Activated B cell treated with CpG ODN at 0.5 μM for 24 hours (primary cell): ENCODE data around the gene KRTAP5-2. TPM values are rescaled to one million over a fixed set of nuclear protein-coding genes. Genes with fewer than 3 reads are reported as not detected.

ENCODE experiments used
- ATAC-seq: fragments of 200-7000 bp; cut with Tn5 transposase; one replicate; pipeline ENCODE4 v1.10.0; 2021; ENCODE audit warnings: low read depth, mild to moderate bottlenecking, moderate library complexity
- CTCF ChIA-PET: fragments of 350-600 bp; sonication (Branson Sonifier 250); formaldehyde crosslinking; loops from one replicate; lab custom pipeline; 2021; ENCODE audit warnings: antibody characterized with exemption; lab: Charles Lee
- POLR2A ChIA-PET: fragments of 350-600 bp; sonication (Branson Sonifier 250); formaldehyde crosslinking; loops from one replicate; lab custom pipeline; 2021; ENCODE audit warnings: antibody characterized with exemption; lab: Charles Lee
- DNase-seq: peaks from one replicate; pipeline ENCODE4 v3.0.0; 2022
- H3K27ac Mint-ChIP-seq: one replicate; pipeline ENCODE4 v1.8.0; 2020; ENCODE audit warnings: mixed read lengths
- H3K27me3 Mint-ChIP-seq: one replicate; pipeline ENCODE4 v1.8.0; 2021; ENCODE audit warnings: mixed read lengths
- H3K36me3 Mint-ChIP-seq: one replicate; pipeline ENCODE4 v1.8.0; 2021; ENCODE audit warnings: low read depth, mixed read lengths
- H3K4me1 Mint-ChIP-seq: one replicate; pipeline ENCODE4 v1.8.0; 2021; ENCODE audit warnings: mixed read lengths
- H3K4me3 Mint-ChIP-seq: one replicate; pipeline ENCODE4 v1.8.0; 2020; ENCODE audit warnings: mild to moderate bottlenecking, mixed read lengths
- H3K9me3 Mint-ChIP-seq: one replicate; pipeline ENCODE4 v1.8.0; 2020; ENCODE audit warnings: mixed read lengths
- intact Hi-C: fragments of 100-400 bp; cut with micrococcal nuclease; formaldehyde crosslinking; loops from one replicate; pipeline ENCODE4 v1.15.1; 2024
- total RNA-seq: library from RNA; stranded (reverse); gene quantifications from 2 replicates; pipeline ENCODE4 v1.2.3, GENCODE V29; 2022
- TF ChIP-seq, protein P1 (sequence below): fragments of 200-600 bp; IDR thresholded peaks from one replicate; pipeline ENCODE4 v1.8.0; 2022; ENCODE audit warnings: antibody characterized with exemption, mild to moderate bottlenecking

Gene KRTAP5-2
- total RNA-seq, 1 donor from 2014 or later = not detected

DNA sequence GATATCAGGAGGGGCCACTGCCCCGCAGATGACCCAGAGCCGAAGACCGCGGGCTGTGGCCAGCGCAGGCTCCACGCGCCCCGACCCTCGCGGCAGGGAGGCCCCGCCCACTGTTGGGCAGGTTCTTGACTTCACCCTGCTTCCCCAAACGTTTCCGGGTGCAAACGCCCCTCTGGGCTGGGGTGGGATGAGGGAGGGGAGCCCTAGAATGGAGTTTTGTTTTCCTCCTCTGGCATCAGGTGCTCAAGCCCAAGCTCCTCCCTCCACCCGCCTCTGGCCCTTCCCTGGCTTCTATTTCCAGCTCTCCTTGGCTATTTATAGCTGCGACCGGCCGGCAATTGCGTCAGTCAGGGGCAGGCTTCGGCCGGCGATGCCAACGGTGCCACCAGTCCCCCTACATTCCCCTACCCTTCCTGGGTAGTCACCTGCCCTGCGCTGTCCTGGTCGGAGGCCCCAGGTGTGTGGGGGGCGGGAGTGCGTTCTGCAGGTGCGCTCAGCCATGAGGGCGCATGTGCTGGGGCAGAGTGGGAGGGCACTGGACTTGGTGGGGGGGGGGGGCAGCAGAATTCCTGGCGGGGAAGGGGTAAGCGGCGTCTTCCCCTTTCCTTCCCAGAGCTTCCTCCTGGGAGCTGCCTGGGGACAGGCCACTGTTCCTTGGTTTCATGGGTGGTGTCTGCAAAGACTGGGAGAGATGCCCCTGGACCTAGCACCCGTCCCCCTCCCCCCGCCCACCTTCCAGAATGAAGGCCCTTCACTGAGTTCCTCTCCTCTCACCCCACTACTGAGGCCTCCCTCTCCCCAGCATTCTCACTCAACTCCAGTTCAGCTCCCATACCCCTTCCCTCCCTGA, 49.6 kb downstream of the KRTAP5-2 start:
- Mint-ChIP-seq H3K9me3 (no peaks in the 10 kb centered on the region), H3K4me3 (peak overlapping the region; percentile 65), H3K27me3 (peaks cover 26% of the 10 kb centered on the region), H3K27ac (no peak overlapping the region), H3K36me3 (no peaks in the 10 kb centered on the region), H3K4me1 (peaks cover 13% of the 10 kb centered on the region)
- intact Hi-C loops = loop anchor here (1.0 kb wide), 1 partner anchor 27 kb away; no protein-coding TSS in a partner anchor
- ChIA-PET CTCF (interaction anchor here (1.6 kb wide), 1 partner anchor 26 kb away, joined by 4 read pairs; no protein-coding TSS in a partner anchor), POLR2A (no interaction called here)
- ATAC-seq (no peak), DNase-seq (no peak)
- TF ChIP-seq, protein P1, sequence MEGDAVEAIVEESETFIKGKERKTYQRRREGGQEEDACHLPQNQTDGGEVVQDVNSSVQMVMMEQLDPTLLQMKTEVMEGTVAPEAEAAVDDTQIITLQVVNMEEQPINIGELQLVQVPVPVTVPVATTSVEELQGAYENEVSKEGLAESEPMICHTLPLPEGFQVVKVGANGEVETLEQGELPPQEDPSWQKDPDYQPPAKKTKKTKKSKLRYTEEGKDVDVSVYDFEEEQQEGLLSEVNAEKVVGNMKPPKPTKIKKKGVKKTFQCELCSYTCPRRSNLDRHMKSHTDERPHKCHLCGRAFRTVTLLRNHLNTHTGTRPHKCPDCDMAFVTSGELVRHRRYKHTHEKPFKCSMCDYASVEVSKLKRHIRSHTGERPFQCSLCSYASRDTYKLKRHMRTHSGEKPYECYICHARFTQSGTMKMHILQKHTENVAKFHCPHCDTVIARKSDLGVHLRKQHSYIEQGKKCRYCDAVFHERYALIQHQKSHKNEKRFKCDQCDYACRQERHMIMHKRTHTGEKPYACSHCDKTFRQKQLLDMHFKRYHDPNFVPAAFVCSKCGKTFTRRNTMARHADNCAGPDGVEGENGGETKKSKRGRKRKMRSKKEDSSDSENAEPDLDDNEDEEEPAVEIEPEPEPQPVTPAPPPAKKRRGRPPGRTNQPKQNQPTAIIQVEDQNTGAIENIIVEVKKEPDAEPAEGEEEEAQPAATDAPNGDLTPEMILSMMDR = no peak

DNA sequence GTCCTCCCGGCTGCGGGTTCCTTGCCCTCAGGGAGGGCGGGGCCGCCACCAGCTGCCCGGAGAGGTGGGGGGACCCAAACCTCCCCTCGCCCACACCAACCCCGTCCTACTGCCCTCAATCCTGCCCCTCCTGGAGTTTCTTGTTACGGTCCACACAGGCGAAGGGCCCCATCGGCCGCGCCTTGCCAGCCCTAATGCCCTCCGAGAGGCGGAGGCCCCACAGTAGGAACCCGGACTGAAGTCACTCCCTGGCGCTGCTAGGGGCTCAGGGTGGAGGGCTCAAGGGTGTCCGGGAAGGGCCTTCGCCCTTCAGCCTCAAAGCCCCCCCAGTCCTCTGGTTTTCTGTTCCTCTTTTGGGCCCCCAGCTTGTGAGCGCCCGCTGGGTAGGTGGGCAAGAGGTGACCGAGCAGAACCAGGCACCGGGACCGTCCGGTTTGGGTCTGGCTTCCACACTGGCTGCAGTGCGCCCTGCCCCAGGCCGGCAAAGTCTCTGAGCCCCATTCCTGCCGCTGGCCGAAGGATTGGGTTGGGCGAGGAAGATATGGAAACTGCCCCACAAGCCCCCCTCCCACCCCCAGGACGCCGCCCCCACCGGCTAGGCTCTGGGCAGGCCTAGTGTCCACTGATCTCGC, 50.5 kb downstream of the KRTAP5-2 start:
- Mint-ChIP-seq H3K27ac (no peak overlapping the region), H3K9me3 (no peaks in the 10 kb centered on the region), H3K36me3 (no peaks in the 10 kb centered on the region), H3K27me3 (peaks cover 26% of the 10 kb centered on the region), H3K4me1 (peaks cover 13% of the 10 kb centered on the region), H3K4me3 (peak overlapping the region; percentile 67)
- ATAC-seq (peak; percentile 27), DNase-seq (no peak)
- intact Hi-C loops = loop anchor here (1.0 to 2.0 kb wide), 3 partner anchors 26 to 285 kb away; partner anchors contain the start of gene KRTAP5-5
- POLR2A ChIA-PET = no interaction called here
- TF ChIP-seq, protein P1 = no peak
- CTCF ChIA-PET = interaction anchor here (1.0 to 3.9 kb wide), 3 partner anchors 27 to 236 kb away, joined by 4 to 35 read pairs (median 5); no protein-coding TSS in a partner anchor

Other genes with a start within 250 kb of the KRTAP5-2 start
- gene BRSK2, start 208.4 kb downstream of the KRTAP5-2 start, total RNA-seq = 0.11 and 0.37 TPM in 2 replicates
- 29.5 and 34.4 TPM in 2 replicates for gene MOB2, start 111.5 kb downstream of the KRTAP5-2 start, total RNA-seq
- 1.3 and 1.7 TPM in 2 replicates for gene DUSP8, start 26.0 kb downstream of the KRTAP5-2 start, total RNA-seq
- not detected in 2 replicates for gene KRTAP5-1, start 13.0 kb downstream of the KRTAP5-2 start, total RNA-seq
- not detected in 2 replicates for gene KRTAP5-3, start 10.2 kb upstream of the KRTAP5-2 start, total RNA-seq
- not detected in 2 replicates for gene KRTAP5-4, start 23.8 kb upstream of the KRTAP5-2 start, total RNA-seq
- gene KRTAP5-5, start 31.5 kb upstream of the KRTAP5-2 start, total RNA-seq = not detected in 2 replicates
- gene KRTAP5-6, start 98.9 kb upstream of the KRTAP5-2 start, total RNA-seq = not detected in 2 replicates
- gene IFITM10, start 152.3 kb upstream of the KRTAP5-2 start, total RNA-seq = not detected in 2 replicates
- gene CTSD, start 165.6 kb upstream of the KRTAP5-2 start, total RNA-seq = 33.2 and 39.2 TPM in 2 replicates
- not detected in 2 replicates for gene SYT8, start 236.7 kb upstream of the KRTAP5-2 start, total RNA-seq
- gene TNNI2, start 240.7 kb upstream of the KRTAP5-2 start, total RNA-seq = 1.0 and 1.5 TPM in 2 replicates